ENCODE data around the gene CBX1. TPM values are rescaled to one million over a fixed set of nuclear protein-coding genes. Genes with fewer than 3 reads are reported as not detected.
A peak's percentile ranks its signal among the peaks of the same experiment; 100 is the strongest.

CBX1 gene
- total and polyA plus RNA-seq, 2 of the 13 experiments (the other 11 are each of a cell fraction or from before 2014, with no cell fraction given) = 17.8 to 108 TPM

- TF ChIP-seq, protein P1, sequence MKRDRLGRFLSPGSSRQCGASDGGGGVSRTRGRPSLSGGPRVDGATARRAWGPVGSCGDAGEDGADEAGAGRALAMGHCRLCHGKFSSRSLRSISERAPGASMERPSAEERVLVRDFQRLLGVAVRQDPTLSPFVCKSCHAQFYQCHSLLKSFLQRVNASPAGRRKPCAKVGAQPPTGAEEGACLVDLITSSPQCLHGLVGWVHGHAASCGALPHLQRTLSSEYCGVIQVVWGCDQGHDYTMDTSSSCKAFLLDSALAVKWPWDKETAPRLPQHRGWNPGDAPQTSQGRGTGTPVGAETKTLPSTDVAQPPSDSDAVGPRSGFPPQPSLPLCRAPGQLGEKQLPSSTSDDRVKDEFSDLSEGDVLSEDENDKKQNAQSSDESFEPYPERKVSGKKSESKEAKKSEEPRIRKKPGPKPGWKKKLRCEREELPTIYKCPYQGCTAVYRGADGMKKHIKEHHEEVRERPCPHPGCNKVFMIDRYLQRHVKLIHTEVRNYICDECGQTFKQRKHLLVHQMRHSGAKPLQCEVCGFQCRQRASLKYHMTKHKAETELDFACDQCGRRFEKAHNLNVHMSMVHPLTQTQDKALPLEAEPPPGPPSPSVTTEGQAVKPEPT (CRISPR knock-in tag; IDR thresholded peaks at IDR 0.05; ENCODE audit: low read depth) = peak; percentile 83
- TF ChIP-seq CSRNP2 (CRISPR knock-in tag; conservative IDR thresholded peaks at IDR 0.05; ENCODE audit: low read depth) (no peak), SIN3A (IDR thresholded peaks at IDR 0.05; ENCODE audit: borderline replicate concordance, low read depth, low read length) (peak; percentile 66; the same call in 1 of the 2 replicates), ZNF691 (CRISPR knock-in tag; IDR thresholded peaks at IDR 0.05; ENCODE audit: borderline replicate concordance, low read depth) (peak; percentile 83; the same call in 1 of the 2 replicates), ZNF414 (CRISPR knock-in tag; IDR thresholded peaks at IDR 0.05) (peak; percentile 94), HOXA3 (CRISPR knock-in tag; IDR thresholded peaks at IDR 0.05) (peak; percentile 88), HCFC1 (IDR thresholded peaks at IDR 0.05; ENCODE audit: low read depth, low read length) (0 out of 2 replicates have a peak, but pooled peaks have one; percentile 10), ZMYM4 (CRISPR knock-in tag; IDR thresholded peaks at IDR 0.05) (peak; percentile 95), ZBTB2 (CRISPR knock-in tag; IDR thresholded peaks at IDR 0.05; ENCODE audit: low read depth) (peak; percentile 35), YEATS4 (CRISPR knock-in tag; IDR thresholded peaks at IDR 0.05; ENCODE audit: borderline replicate concordance) (peak; percentile 23; the same call in 1 of the 2 replicates), ZNF777 (CRISPR knock-in tag; IDR thresholded peaks at IDR 0.05) (no peak; the same call in 1 of the 2 replicates), ZFP37 (CRISPR knock-in tag; IDR thresholded peaks at IDR 0.05; ENCODE audit: borderline replicate concordance) (0 out of 2 replicates have a peak, but pooled peaks have one; percentile 57), CENPBD1 (CRISPR knock-in tag; IDR thresholded peaks at IDR 0.05; ENCODE audit: borderline replicate concordance, low read depth) (0 out of 2 replicates have a peak, but pooled peaks have one; percentile 81), ZFP41 (CRISPR knock-in tag; IDR thresholded peaks at IDR 0.05; ENCODE audit: borderline replicate concordance) (no peak), HDAC6 (IDR thresholded peaks at IDR 0.05; ENCODE audit: low read depth, low read length) (no peak), ZNF770 (CRISPR knock-in tag; IDR thresholded peaks at IDR 0.05) (no peak)
- TF ChIP-seq, protein P2, sequence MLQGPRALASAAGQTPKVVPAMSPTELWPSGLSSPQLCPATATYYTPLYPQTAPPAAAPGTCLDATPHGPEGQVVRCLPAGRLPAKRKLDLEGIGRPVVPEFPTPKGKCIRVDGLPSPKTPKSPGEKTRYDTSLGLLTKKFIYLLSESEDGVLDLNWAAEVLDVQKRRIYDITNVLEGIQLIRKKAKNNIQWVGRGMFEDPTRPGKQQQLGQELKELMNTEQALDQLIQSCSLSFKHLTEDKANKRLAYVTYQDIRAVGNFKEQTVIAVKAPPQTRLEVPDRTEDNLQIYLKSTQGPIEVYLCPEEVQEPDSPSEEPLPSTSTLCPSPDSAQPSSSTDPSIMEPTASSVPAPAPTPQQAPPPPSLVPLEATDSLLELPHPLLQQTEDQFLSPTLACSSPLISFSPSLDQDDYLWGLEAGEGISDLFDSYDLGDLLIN (CRISPR knock-in tag; IDR thresholded peaks at IDR 0.05; ENCODE audit: borderline replicate concordance) = peak; percentile 27; the same call in 1 of the 2 replicates
Observed at GRCh38 chr17:48047741-48048383, 53.4 kb downstream of the CBX1 start, which contains the start of gene NFE2L1 (continued).
